Ovary (tissue), 3 donors: Measurements from ENCODE around the gene KEL.
"Not testable (repeated sequence)": the region's sequence is repeated elsewhere in the genome, so short reads cannot be mapped to it uniquely, and the experiment has no call there.

Source experiments
- CTCF ChIP-seq, 3 donors: fragments of 450-650 bp in 2 of 3; fragments of 200-600 bp in 1 of 3; IDR thresholded peaks; one replicate each; pipeline versions ENCODE4 v1.5.1 to v1.8.0; 2016 to 2022; ENCODE audit warnings: antibody characterized with exemption in 3 of 3, mild to moderate bottlenecking in 1 of 3
- EP300 ChIP-seq: sonication (generic); formaldehyde crosslinking; IDR thresholded peaks from one replicate; pipeline ENCODE4 v1.6.1; 2017; ENCODE audit warnings: antibody characterized with exemption
- POLR2A ChIP-seq: fragments of 450-650 bp; IDR thresholded peaks from one replicate; pipeline ENCODE4 v1.6.1; 2017; ENCODE audit warnings: antibody characterized with exemption, mild to moderate bottlenecking, moderate library complexity
- donor health status: DM: no; HTN: no; CAD: no.

GRCh38 chr7:142978402-142978801 lies 16.2 kb upstream of the KEL start:
- not testable (repeated sequence) for TF ChIP-seq CTCF (IDR thresholded peaks at IDR 0.05); POLR2A; EP300
